HG03457 (cell line): ENCODE results near the gene PPIP5K1.

Experiments
- ATAC-seq: cut with Tn5 transposase; IDR thresholded peaks from one replicate; pipeline ENCODE4 v1.9.1; 2021; ENCODE audit warnings: moderate number of reproducible peaks; ENCODE audit not compliant: unreplicated experiment

The PPIP5K1 gene

DNA sequence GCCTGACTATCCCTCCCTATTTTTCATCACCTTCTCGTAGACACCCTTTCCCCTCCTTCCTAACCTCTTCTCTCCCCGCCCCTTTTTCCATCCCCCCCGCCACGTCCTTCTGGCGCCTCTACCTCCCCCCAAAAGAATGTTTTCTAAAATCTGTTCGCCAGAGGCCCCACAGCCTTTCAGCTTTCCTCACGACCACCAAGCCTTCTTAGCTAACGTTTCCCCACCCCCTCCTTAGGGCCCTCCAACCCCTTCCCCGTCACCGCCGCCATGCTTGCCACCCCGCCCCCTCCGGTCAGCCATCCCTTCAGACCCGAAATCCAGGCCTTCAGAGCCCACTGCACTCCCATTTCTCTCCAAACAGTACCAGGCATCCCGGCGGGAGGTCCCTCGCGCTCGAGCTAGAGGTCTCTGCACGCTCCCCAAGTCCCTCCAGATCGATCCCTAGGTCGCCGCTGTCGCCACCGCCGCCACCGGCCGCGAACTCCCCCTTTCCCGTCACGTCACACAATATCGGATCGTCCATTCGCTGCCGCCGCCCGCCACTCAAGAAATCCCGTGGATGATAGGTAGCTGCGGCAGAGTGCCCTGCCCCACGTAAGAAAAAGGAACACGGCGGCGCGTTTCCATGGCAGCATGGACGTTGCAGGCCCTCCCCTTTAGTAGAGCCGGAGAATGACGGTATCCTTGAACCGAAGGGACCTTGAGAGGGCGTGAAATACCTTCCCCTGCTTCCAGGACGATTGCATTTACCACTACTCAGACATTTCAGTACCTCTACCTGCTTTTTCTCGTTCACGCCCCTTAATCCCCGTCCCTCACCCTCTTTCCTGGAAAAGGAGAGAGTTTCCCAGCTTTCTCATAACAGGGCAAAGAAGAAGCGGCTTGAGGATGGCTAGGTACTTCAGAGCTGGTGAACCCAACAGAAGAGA, 97.1 kb downstream of the PPIP5K1 start, which contains the start of gene TP53BP1:
TSS of gene TP53BP1 (minus strand) at position 484 of the 929 bp plus-strand sequence. CDS start at position 371, 113 bp downstream.
- ATAC-seq = peak; percentile 90

DNA sequence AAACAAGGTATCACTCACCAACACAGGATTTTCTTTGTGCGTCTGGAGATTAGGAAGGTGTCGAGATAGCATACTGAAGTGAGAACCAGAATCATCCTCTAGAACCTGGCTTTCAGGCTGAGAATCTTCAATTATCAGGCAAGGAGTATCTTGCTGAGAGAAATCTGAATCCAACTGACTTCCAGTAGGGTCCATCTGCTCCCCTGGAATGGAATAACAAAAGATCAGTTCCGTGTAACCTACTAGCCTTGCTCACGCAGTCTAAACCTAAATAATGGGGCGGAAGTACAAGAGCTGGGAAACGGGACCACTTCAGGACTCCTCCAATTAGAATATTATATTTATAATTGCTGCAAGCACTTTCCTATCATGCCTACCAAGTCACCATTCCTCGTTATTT, 97.7 kb downstream of the PPIP5K1 start:
- no peak for ATAC-seq

DNA sequence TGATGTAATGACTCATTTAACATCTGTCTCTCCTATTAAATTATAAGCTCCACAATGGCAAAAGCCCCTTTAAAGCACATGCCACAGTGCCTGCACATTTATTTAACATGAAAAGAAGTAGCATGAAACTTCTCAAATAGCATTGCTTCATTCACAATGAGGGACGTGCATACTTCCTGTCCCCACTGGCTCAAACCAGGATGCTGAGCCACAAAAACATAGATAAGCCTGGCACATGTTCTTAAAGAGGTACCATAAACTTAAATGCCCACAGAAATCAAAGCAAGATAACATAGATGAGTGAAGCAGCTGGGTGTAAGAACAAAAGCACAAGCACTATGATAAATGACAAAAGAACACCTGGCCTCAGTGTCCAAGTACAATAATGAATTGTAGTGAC, 100.8 kb downstream of the PPIP5K1 start:
- ATAC-seq = no peak

GRCh38 chr15:43488790-43489189, 101.2 kb downstream of the PPIP5K1 start:
- ATAC-seq = no peak

DNA sequence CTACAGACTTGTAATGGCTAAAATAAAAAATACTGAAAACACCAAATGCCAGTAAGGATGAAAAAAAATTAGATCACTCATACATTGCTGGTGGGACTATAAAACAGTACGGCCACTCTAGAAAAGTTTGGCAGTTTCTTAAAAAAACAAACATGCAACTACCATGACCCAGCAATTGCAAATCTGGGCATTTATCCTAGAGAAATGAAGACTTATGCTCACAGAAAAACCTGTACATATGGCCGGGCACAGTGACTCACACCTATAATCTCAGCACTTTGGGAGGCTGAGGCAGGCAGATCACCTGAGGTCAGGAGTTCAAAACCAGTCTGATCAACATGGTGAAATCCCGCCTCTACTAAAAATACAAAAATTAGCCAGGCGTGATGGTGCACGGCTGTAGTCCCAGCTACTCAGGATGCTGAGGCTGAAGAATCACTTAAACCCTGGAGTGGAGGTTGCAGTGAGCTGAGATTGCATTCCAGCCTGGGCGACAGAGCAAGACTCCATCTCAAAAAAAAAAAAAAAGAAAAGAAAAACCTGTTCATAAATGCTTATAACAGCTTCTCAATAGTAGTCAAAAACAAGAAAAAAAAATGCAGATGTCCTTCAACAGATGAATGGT, 102.6 kb downstream of the PPIP5K1 start:
- no peak for ATAC-seq

DNA sequence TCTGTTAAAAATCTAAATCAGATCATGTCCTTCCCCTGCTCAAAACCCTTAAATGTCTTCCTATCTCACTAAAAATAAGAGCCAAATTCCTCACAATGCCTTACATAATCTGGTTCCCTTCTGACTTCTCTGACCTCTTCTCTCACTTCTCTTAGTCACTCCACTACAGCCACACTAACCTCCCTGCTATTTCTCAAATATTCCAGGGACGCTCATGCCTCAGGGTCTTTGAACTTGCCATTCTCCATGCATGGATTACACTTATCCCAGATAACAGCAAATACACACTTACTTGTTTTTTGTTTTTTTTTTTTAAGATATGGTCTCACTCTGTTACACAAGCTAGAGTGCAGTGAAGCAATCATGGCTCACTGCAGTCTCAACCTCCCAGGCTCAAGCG, 105.6 kb downstream of the PPIP5K1 start:
- ATAC-seq = no peak
